GM23338 (cell line): ENCODE results near the gene FNDC8. TPM values are rescaled to one million over a fixed set of nuclear protein-coding genes. Genes with fewer than 3 reads are reported as not detected.

Experiments used
- ATAC-seq: fragments of 200-7000 bp; cut with Tn5 transposase; 3 replicates; pipeline ENCODE4 v1.9.1; 2020
- DNase-seq: peaks from one replicate; pipeline ENCODE4 v3.0.0-alpha.2; 2015; ENCODE audit warnings: low spot score
- H2AFZ ChIP-seq: fragments of 200-600 bp; sonication (generic); 2 replicates; pipeline ENCODE4 v1.8.0; 2016; ENCODE audit warnings: antibody characterized with exemption, mild to moderate bottlenecking, moderate library complexity
- H3F3A ChIP-seq: fragments of 200-600 bp; sonication (generic); replicated peaks from 2 replicates; pipeline ENCODE4 v1.8.0; 2017; ENCODE audit warnings: antibody characterized with exemption, mixed run types, low read depth
- H3K27ac ChIP-seq: fragments of 200-600 bp; sonication (generic); 2 replicates; pipeline ENCODE4 v1.6.1; 2016; ENCODE audit warnings: low read depth
- H3K27me3 ChIP-seq: fragments of 200-600 bp; sonication (generic); 2 replicates; pipeline ENCODE4 v1.8.0; 2016; ENCODE audit warnings: mild to moderate bottlenecking, mixed run types, moderate library complexity; ENCODE audit not compliant: insufficient read depth
- H3K36me3 ChIP-seq: fragments of 200-600 bp; sonication (generic); 2 replicates; pipeline ENCODE4 v1.8.0; 2016; ENCODE audit warnings: mild to moderate bottlenecking; ENCODE audit not compliant: insufficient read depth
- H3K4me1 ChIP-seq: fragments of 200-600 bp; sonication (generic); 2 replicates; pipeline ENCODE4 v1.8.0; 2016; ENCODE audit warnings: mild to moderate bottlenecking, moderate library complexity; ENCODE audit not compliant: insufficient read depth
- H3K4me2 ChIP-seq: fragments of 200-600 bp; sonication (generic); 2 replicates; pipeline ENCODE4 v1.7.1; 2017; ENCODE audit warnings: mixed run types
- H3K4me3 ChIP-seq: fragments of 200-600 bp; sonication (generic); 2 replicates; pipeline ENCODE4 v1.6.1; 2016; ENCODE audit warnings: mixed run types
- H3K79me2 ChIP-seq: fragments of 200-600 bp; sonication (generic); replicated peaks from 2 replicates; pipeline ENCODE4 v1.8.0; 2017; ENCODE audit warnings: mild to moderate bottlenecking; ENCODE audit not compliant: insufficient read depth
- H3K9me2 ChIP-seq: fragments of 200-600 bp; sonication (generic); 2 replicates; pipeline ENCODE4 v1.8.0; 2017; ENCODE audit not compliant: insufficient read depth
- H4K20me1 ChIP-seq: fragments of 200-600 bp; sonication (generic); replicated peaks from 2 replicates; pipeline ENCODE4 v1.8.0; 2017; ENCODE audit warnings: mild to moderate bottlenecking; ENCODE audit not compliant: insufficient read depth
- H3K27ac Mint-ChIP-seq: 2 replicates; pipeline ENCODE4 v1.8.0; 2020; ENCODE audit warnings: inconsistent platforms, mild to moderate bottlenecking, moderate library complexity, mixed read lengths
- H3K27me3 Mint-ChIP-seq: 3 replicates; pipeline ENCODE4 v1.8.0; 2022; ENCODE audit warnings: low read depth, mild to moderate bottlenecking, moderate library complexity, mixed read lengths, inconsistent platforms; ENCODE audit not compliant: insufficient read depth, poor library complexity
- H3K36me3 Mint-ChIP-seq: 3 replicates; pipeline ENCODE4 v1.8.0; 2021; ENCODE audit warnings: low read depth, mild to moderate bottlenecking, inconsistent platforms, moderate library complexity, mixed read lengths
- H3K4me1 Mint-ChIP-seq: 3 replicates; pipeline ENCODE4 v1.8.0; 2020; ENCODE audit warnings: mild to moderate bottlenecking, inconsistent platforms, mixed read lengths
- H3K4me3 Mint-ChIP-seq: 3 replicates; pipeline ENCODE4 v1.8.0; 2021; ENCODE audit warnings: moderate library complexity, mild to moderate bottlenecking, inconsistent platforms, mixed read lengths
- H3K9me3 Mint-ChIP-seq: 3 replicates; pipeline ENCODE4 v1.8.0; 2020; ENCODE audit warnings: moderate library complexity, mild to moderate bottlenecking, inconsistent platforms, mixed read lengths
- CREB1 ChIP-seq: fragments of 250-450 bp; sonication (Bioruptor Pico); IDR thresholded peaks from 2 replicates; pipeline ENCODE4 v1.5.0; 2020; ENCODE audit warnings: low read depth, mild to moderate bottlenecking, moderate library complexity
- EZH2 ChIP-seq: fragments of 200-600 bp; sonication (generic); IDR thresholded peaks from one replicate; pipeline ENCODE4 v1.8.0; 2017; ENCODE audit warnings: antibody characterized with exemption, mild to moderate bottlenecking, low read depth; ENCODE audit not compliant: unreplicated experiment
- EZH2phosphoT487 ChIP-seq: fragments of 200-600 bp; sonication (generic); IDR thresholded peaks from one replicate; pipeline ENCODE4 v1.8.1; 2018; ENCODE audit warnings: antibody characterized with exemption; ENCODE audit not compliant: unreplicated experiment
- JUNB ChIP-seq: IDR thresholded peaks from one replicate; pipeline ENCODE4 v1.6.1; 2016; ENCODE audit warnings: antibody characterized with exemption; ENCODE audit not compliant: unreplicated experiment
- NANOG ChIP-seq: IDR thresholded peaks from 2 replicates; pipeline ENCODE4 v1.6.1; 2016; ENCODE audit warnings: antibody characterized with exemption, borderline replicate concordance
- POLR2AphosphoS5 ChIP-seq: IDR thresholded peaks from 2 replicates; pipeline ENCODE4 v1.6.1; 2016; ENCODE audit warnings: antibody characterized with exemption, low read depth
- STAT1 ChIP-seq: IDR thresholded peaks from one replicate; pipeline ENCODE4 v1.6.1; 2016; ENCODE audit warnings: antibody characterized with exemption; ENCODE audit not compliant: unreplicated experiment
- ZNF114 ChIP-seq: fragments of 250-450 bp; sonication (Bioruptor Pico); IDR thresholded peaks from 2 replicates; pipeline ENCODE4 v1.5.0; 2020; ENCODE audit warnings: mild to moderate bottlenecking, moderate library complexity
- ZNF331 ChIP-seq: fragments of 250-450 bp; sonication (Bioruptor Pico); IDR thresholded peaks from 2 replicates; pipeline ENCODE4 v1.5.0; 2020; ENCODE audit warnings: low read depth, mild to moderate bottlenecking, moderate library complexity
- polyA plus RNA-seq: library from polyadenylated mRNA; unstranded; fragments of >200 nt; fragmentation: Nextera tagmentation; extraction: Ambion mirVana; gene quantifications from 2 replicates; pipeline ENCODE4 v1.2.1, GENCODE V29; 2016
- total RNA-seq: library from RNA; depleted of rRNA; stranded (reverse); fragments of >200 nt; shearing (Covaris generic); gene quantifications from 2 replicates; pipeline ENCODE4 v1.2.3, GENCODE V29; 2014
- TF ChIP-seq, protein P1 (sequence below): fragments of 250-450 bp; sonication (Bioruptor Pico); IDR thresholded peaks from 2 replicates; pipeline ENCODE4 v1.5.0; 2020; ENCODE audit warnings: mild to moderate bottlenecking, moderate library complexity
- TF ChIP-seq, protein P2 (sequence below): IDR thresholded peaks from one replicate; pipeline ENCODE4 v1.6.1; 2018; ENCODE audit warnings: antibody characterized with exemption; ENCODE audit not compliant: unreplicated experiment
- TF ChIP-seq, protein P3 (sequence below): IDR thresholded peaks from 2 replicates; pipeline ENCODE4 v1.6.1; 2016; ENCODE audit warnings: antibody characterized with exemption

FNDC8 gene
- total and polyA plus RNA-seq, 2 experiments from 2014 or later: not detected

DNA sequence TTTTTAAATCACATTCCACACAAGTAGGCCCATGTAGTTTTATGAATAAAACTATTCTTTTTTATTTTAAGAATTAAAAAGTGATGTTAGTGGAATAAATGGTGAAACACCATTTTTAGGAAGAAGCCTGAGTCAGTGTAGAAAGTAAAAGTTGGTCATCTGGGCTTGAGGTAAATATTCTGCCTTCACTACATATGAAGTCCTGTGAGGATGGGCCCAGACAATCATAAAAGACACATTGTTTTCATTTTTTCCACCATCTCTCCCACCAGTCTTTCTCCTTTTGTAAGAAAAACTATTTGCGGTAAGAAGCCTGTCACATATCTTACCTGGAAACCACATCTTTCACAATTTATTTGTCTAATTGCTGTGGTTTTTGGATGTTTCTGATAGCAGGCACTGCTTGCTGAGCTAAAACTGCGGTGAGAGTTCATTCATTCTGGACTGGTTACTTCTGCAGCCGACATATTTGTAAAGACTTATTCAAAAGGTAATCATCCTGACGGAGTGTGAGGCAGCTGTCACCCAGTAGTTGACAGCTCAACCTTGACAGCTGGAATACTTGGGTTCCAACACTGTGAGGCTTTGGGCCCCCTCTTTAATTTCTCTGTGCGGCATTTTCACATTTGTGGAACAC, 47.3 kb upstream of the FNDC8 start:
- Histone ChIP-seq H3K4me3 (no peak overlapping the region), H3K9me2 (no peaks in the 10 kb centered on the region), H3K27me3 (no peaks in the 10 kb centered on the region), H3K4me2 (no peak overlapping the region), H2AFZ (no peak overlapping the region), H3K36me3 (no peaks in the 10 kb centered on the region), H3K4me1 (no peaks in the 10 kb centered on the region), H3F3A (no peaks in the 10 kb centered on the region), H4K20me1 (peaks cover 11% of the 10 kb centered on the region; the same call in 1 of the 2 replicates), H3K27ac (no peak overlapping the region), H3K79me2 (peaks cover 8% of the 10 kb centered on the region)
- Mint-ChIP-seq H3K27me3 (peaks cover 3% of the 10 kb centered on the region), H3K36me3 (no peaks in the 10 kb centered on the region), H3K9me3 (no peaks in the 10 kb centered on the region), H3K27ac (no peak overlapping the region), H3K4me3 (no peak overlapping the region), H3K4me1 (peaks cover 9% of the 10 kb centered on the region; the same call in 2 of the 3 replicates)
- no peak for ATAC-seq
- no peak for TF ChIP-seq CREB1 (CRISPR knock-in tag)
- no peak for TF ChIP-seq STAT1
- TF ChIP-seq, protein P1, sequence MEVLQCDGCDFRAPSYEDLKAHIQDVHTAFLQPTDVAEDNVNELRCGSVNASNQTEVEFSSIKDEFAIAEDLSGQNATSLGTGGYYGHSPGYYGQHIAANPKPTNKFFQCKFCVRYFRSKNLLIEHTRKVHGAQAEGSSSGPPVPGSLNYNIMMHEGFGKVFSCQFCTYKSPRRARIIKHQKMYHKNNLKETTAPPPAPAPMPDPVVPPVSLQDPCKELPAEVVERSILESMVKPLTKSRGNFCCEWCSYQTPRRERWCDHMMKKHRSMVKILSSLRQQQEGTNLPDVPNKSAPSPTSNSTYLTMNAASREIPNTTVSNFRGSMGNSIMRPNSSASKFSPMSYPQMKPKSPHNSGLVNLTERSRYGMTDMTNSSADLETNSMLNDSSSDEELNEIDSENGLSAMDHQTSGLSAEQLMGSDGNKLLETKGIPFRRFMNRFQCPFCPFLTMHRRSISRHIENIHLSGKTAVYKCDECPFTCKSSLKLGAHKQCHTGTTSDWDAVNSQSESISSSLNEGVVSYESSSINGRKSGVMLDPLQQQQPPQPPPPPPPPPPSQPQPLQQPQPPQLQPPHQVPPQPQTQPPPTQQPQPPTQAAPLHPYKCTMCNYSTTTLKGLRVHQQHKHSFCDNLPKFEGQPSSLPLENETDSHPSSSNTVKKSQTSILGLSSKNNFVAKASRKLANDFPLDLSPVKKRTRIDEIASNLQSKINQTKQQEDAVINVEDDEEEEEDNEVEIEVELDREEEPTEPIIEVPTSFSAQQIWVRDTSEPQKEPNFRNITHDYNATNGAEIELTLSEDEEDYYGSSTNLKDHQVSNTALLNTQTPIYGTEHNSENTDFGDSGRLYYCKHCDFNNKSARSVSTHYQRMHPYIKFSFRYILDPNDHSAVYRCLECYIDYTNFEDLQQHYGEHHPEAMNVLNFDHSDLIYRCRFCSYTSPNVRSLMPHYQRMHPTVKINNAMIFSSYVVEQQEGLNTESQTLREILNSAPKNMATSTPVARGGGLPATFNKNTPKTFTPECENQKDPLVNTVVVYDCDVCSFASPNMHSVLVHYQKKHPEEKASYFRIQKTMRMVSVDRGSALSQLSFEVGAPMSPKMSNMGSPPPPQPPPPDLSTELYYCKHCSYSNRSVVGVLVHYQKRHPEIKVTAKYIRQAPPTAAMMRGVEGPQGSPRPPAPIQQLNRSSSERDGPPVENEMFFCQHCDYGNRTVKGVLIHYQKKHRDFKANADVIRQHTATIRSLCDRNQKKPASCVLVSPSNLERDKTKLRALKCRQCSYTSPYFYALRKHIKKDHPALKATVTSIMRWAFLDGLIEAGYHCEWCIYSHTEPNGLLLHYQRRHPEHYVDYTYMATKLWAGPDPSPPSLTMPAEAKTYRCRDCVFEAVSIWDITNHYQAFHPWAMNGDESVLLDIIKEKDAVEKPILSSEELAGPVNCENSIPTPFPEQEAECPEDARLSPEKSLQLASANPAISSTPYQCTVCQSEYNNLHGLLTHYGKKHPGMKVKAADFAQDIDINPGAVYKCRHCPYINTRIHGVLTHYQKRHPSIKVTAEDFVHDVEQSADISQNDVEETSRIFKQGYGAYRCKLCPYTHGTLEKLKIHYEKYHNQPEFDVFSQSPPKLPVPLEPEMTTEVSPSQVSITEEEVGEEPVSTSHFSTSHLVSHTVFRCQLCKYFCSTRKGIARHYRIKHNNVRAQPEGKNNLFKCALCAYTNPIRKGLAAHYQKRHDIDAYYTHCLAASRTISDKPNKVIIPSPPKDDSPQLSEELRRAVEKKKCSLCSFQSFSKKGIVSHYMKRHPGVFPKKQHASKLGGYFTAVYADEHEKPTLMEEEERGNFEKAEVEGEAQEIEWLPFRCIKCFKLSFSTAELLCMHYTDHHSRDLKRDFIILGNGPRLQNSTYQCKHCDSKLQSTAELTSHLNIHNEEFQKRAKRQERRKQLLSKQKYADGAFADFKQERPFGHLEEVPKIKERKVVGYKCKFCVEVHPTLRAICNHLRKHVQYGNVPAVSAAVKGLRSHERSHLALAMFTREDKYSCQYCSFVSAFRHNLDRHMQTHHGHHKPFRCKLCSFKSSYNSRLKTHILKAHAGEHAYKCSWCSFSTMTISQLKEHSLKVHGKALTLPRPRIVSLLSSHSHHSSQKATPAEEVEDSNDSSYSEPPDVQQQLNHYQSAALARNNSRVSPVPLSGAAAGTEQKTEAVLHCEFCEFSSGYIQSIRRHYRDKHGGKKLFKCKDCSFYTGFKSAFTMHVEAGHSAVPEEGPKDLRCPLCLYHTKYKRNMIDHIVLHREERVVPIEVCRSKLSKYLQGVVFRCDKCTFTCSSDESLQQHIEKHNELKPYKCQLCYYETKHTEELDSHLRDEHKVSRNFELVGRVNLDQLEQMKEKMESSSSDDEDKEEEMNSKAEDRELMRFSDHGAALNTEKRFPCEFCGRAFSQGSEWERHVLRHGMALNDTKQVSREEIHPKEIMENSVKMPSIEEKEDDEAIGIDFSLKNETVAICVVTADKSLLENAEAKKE: no peak
- TF ChIP-seq ZNF331 (CRISPR knock-in tag): no peak
- TF ChIP-seq JUNB: no peak
- no peak for TF ChIP-seq EZH2phosphoT487
- no peak for TF ChIP-seq EZH2
- TF ChIP-seq, protein P2, sequence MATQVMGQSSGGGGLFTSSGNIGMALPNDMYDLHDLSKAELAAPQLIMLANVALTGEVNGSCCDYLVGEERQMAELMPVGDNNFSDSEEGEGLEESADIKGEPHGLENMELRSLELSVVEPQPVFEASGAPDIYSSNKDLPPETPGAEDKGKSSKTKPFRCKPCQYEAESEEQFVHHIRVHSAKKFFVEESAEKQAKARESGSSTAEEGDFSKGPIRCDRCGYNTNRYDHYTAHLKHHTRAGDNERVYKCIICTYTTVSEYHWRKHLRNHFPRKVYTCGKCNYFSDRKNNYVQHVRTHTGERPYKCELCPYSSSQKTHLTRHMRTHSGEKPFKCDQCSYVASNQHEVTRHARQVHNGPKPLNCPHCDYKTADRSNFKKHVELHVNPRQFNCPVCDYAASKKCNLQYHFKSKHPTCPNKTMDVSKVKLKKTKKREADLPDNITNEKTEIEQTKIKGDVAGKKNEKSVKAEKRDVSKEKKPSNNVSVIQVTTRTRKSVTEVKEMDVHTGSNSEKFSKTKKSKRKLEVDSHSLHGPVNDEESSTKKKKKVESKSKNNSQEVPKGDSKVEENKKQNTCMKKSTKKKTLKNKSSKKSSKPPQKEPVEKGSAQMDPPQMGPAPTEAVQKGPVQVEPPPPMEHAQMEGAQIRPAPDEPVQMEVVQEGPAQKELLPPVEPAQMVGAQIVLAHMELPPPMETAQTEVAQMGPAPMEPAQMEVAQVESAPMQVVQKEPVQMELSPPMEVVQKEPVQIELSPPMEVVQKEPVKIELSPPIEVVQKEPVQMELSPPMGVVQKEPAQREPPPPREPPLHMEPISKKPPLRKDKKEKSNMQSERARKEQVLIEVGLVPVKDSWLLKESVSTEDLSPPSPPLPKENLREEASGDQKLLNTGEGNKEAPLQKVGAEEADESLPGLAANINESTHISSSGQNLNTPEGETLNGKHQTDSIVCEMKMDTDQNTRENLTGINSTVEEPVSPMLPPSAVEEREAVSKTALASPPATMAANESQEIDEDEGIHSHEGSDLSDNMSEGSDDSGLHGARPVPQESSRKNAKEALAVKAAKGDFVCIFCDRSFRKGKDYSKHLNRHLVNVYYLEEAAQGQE: no peak
- TF ChIP-seq NANOG: no peak
- TF ChIP-seq, protein P3, sequence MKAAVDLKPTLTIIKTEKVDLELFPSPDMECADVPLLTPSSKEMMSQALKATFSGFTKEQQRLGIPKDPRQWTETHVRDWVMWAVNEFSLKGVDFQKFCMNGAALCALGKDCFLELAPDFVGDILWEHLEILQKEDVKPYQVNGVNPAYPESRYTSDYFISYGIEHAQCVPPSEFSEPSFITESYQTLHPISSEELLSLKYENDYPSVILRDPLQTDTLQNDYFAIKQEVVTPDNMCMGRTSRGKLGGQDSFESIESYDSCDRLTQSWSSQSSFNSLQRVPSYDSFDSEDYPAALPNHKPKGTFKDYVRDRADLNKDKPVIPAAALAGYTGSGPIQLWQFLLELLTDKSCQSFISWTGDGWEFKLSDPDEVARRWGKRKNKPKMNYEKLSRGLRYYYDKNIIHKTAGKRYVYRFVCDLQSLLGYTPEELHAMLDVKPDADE: no peak
- TF ChIP-seq ZNF114: no peak
- no peak for TF ChIP-seq POLR2AphosphoS5
- DNase-seq: no peak
